Measurements from ENCODE around the gene TSPAN18. TPM values are rescaled to one million over a fixed set of nuclear protein-coding genes. Genes with fewer than 3 reads are reported as not detected.
A peak's percentile ranks its signal among the peaks of the same experiment; 100 is the strongest.

TSPAN18 gene
- total and polyA plus RNA-seq, 8 donors = 0.69 to 2.7 (median 1.5) TPM

GRCh38 chr11:44893308-44893822, 166.6 kb downstream of the TSPAN18 start:
- DNase-seq = peak in 1 of 6 donors; percentile 25
- Histone ChIP-seq H3K27me3 (no peaks in the 10 kb centered on the region), H3K4me3 (no peak overlapping the region), H3K9me3 (no peaks in the 10 kb centered on the region), H3K4me1 (no peaks in the 10 kb centered on the region), H3K27ac (no peak overlapping the region), H3K36me3 (no peaks in the 10 kb centered on the region)
- intact Hi-C loops (cut with DNase I) = loop anchor here in 1 of 3 donors (10.0 kb wide), 1 partner anchor 159 kb away; no protein-coding TSS in a partner anchor
- FAIRE-seq = no peak
- TF ChIP-seq CTCF (IDR thresholded peaks at IDR 0.05) = no peak
- no peak for ATAC-seq
- 52 to 55% methylated on average over 10 of the region's 10 CpGs for WGBS, 2 donors

GRCh38 chr11:44893846-44894617, 167.3 kb downstream of the TSPAN18 start:
- H3K27ac ChIP-seq = no peak overlapping the region
- H3K36me3 ChIP-seq = no peaks in the 10 kb centered on the region
- H3K27me3 ChIP-seq = no peaks in the 10 kb centered on the region
- H3K4me1 ChIP-seq = no peaks in the 10 kb centered on the region
- FAIRE-seq (no peak), DNase-seq (peak in 4 of 6 donors; percentile 29 to 74 (median 54)), ATAC-seq (peak in 3 of 4 donors; percentile 70 to 82 (median 80))
- intact Hi-C loops (cut with DNase I) = loop anchor here in 1 of 3 donors (10.0 kb wide), 1 partner anchor 159 kb away; no protein-coding TSS in a partner anchor
- H3K9me3 ChIP-seq = no peaks in the 10 kb centered on the region
- no peak overlapping the region for H3K4me3 ChIP-seq
- TF ChIP-seq CTCF (IDR thresholded peaks at IDR 0.05) = peak in 3 of 4 donors; percentile 35 to 66 (median 47)
- WGBS, 2 donors = 33 to 43% methylated on average over 19 to 21 of the region's 21 CpGs

GRCh38 chr11:44899959-44900358, 173.2 kb downstream of the TSPAN18 start:
- no peaks in the 10 kb centered on the region for H3K4me1 ChIP-seq
- intact Hi-C loops (cut with DNase I) = loop anchor here in 1 of 3 donors (10.0 kb wide), 1 partner anchor 165 kb away; no protein-coding TSS in a partner anchor
- ATAC-seq (no peak), FAIRE-seq (no peak), DNase-seq (no peak)
- WGBS, 2 donors = 77 to 80% methylated on average over 3 of the region's 3 CpGs
- no peak overlapping the region for H3K27ac ChIP-seq
- no peaks in the 10 kb centered on the region for H3K36me3 ChIP-seq
- no peak overlapping the region for H3K4me3 ChIP-seq
- H3K9me3 ChIP-seq = no peaks in the 10 kb centered on the region
- TF ChIP-seq CTCF (IDR thresholded peaks at IDR 0.05) = no peak
- no peaks in the 10 kb centered on the region for H3K27me3 ChIP-seq

GRCh38 chr11:44901120-44901633, 174.4 kb downstream of the TSPAN18 start:
- no peak for DNase-seq
- no peak for TF ChIP-seq CTCF (IDR thresholded peaks at IDR 0.05)
- H3K4me1 ChIP-seq = no peaks in the 10 kb centered on the region
- no peaks in the 10 kb centered on the region for H3K27me3 ChIP-seq
- H3K27ac ChIP-seq = no peak overlapping the region
- no peak for ATAC-seq
- no peak for FAIRE-seq
- no peaks in the 10 kb centered on the region for H3K9me3 ChIP-seq
- intact Hi-C loops (cut with DNase I) = no loop called here
- 67 to 77% methylated on average over 7 of the region's 7 CpGs for WGBS, 2 donors
- H3K4me3 ChIP-seq = no peak overlapping the region
- no peaks in the 10 kb centered on the region for H3K36me3 ChIP-seq

Measured in pancreas (tissue), 10 donors.